Gastrocnemius medialis (tissue), 4 donors: ENCODE data around the gene MATN1.

Experiments
- POLR2A ChIP-seq, 2 donors: fragments of 450-650 bp; IDR thresholded peaks; one replicate each; pipeline ENCODE4 v1.6.1; 2017; ENCODE audit warnings: antibody characterized with exemption in 2 of 2, mild to moderate bottlenecking in 2 of 2, moderate library complexity in 2 of 2
- TF ChIP-seq, protein P1 (sequence below), 5 experiments: fragments of 450-650 bp in 3 of 5; fragments of 200-600 bp in 2 of 5; sonication (generic) in 2 of 5; IDR thresholded peaks in 4 of 5; conservative IDR thresholded peaks in 1 of 5; 1 replicate in 4 of 5; 2 replicates in 1 of 5; pipeline ENCODE4 v1.5.1; 2016 to 2019; ENCODE audit warnings: antibody characterized with exemption in 5 of 5, mild to moderate bottlenecking in 3 of 5, moderate library complexity in 3 of 5

DNA sequence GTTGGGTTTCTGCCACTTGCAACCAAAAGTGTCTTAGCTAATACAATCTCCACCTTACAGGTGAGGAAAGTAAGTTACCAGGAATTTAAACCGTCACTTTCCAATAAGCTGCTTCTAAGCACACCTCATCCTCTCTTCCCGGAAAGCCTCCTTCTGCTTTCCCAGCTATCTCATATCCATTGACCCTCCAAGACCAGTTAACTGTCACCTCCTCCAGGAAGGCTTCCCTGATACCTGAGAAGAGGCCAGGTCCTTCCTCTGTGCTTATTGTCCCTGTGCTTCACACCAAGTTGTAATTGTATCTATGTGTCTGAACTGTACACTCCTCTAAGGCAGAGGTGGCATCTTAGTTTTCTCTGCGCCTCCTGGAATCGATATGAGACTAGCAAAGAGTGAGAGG is 11.2 kb upstream of the MATN1 start:
- no peak for TF ChIP-seq POLR2A (IDR thresholded peaks at IDR 0.05)
- TF ChIP-seq, protein P1, sequence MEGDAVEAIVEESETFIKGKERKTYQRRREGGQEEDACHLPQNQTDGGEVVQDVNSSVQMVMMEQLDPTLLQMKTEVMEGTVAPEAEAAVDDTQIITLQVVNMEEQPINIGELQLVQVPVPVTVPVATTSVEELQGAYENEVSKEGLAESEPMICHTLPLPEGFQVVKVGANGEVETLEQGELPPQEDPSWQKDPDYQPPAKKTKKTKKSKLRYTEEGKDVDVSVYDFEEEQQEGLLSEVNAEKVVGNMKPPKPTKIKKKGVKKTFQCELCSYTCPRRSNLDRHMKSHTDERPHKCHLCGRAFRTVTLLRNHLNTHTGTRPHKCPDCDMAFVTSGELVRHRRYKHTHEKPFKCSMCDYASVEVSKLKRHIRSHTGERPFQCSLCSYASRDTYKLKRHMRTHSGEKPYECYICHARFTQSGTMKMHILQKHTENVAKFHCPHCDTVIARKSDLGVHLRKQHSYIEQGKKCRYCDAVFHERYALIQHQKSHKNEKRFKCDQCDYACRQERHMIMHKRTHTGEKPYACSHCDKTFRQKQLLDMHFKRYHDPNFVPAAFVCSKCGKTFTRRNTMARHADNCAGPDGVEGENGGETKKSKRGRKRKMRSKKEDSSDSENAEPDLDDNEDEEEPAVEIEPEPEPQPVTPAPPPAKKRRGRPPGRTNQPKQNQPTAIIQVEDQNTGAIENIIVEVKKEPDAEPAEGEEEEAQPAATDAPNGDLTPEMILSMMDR (IDR thresholded peaks at IDR 0.05 in 4 of 5, conservative IDR thresholded peaks at IDR 0.05 in 1 of 5), result no peak
